Retinal pigment epithelial cell (primary cell): ENCODE measurements around the gene XPNPEP1.

ENCODE experiments used
- DNase-seq: peaks from one replicate; pipeline ENCODE4 v3.0.0-alpha.2; 2010; ENCODE audit warnings: low read depth
- H3K4me3 ChIP-seq: 2 replicates; pipeline ENCODE4 v1.5.1; 2011; ENCODE audit warnings: mild to moderate bottlenecking, low read length, control low read depth, moderate library complexity
- TF ChIP-seq, protein P1 (sequence below): conservative IDR thresholded peaks from 2 replicates; pipeline ENCODE4 v1.5.1; 2011; ENCODE audit warnings: low read depth, low read length, control low read depth, inconsistent platforms

Gene XPNPEP1

DNA sequence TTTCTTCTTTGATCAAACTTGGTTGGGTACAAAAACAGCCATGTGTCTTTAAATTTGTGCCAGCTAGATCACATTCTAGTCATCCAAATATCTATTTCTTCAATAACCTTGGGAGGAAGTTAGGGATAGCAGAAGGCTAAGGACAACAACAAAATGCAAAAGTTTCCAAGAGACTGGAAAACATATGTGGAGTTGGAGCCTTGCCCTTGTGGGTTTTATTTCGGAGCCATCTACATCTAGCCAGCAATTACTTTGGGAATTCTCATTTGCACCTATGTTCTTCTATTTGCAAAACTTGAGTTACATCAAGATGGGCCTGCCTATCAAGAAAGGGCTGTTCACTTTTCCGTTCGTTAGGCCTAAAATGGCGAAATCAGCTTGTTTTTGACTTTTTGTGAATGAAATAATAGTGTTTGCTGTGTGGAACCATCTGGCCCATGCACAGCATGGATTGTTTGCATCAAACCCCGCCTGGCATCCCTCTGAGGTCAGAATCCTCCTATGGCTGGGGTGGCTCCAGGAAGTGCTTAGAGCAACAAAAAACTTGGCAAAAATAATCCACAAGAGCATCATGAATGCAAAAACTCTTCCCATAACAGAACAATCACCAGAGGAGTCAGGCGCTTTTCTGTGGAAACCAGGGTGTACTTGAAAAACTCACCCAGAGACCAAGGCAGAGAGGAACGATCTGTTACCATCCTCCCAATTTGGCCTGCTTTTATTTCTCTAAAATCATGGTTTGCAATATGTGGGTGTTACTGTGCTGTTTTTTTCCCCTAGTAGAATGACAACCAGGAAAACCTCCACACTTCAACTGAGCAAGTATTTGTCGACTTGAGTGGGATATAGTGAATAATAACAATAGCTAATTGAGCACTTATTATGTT is 36.2 kb upstream of the XPNPEP1 start:
- TF ChIP-seq, protein P1, sequence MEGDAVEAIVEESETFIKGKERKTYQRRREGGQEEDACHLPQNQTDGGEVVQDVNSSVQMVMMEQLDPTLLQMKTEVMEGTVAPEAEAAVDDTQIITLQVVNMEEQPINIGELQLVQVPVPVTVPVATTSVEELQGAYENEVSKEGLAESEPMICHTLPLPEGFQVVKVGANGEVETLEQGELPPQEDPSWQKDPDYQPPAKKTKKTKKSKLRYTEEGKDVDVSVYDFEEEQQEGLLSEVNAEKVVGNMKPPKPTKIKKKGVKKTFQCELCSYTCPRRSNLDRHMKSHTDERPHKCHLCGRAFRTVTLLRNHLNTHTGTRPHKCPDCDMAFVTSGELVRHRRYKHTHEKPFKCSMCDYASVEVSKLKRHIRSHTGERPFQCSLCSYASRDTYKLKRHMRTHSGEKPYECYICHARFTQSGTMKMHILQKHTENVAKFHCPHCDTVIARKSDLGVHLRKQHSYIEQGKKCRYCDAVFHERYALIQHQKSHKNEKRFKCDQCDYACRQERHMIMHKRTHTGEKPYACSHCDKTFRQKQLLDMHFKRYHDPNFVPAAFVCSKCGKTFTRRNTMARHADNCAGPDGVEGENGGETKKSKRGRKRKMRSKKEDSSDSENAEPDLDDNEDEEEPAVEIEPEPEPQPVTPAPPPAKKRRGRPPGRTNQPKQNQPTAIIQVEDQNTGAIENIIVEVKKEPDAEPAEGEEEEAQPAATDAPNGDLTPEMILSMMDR, result no peak
- DNase-seq, result no peak
- no peak overlapping the region for H3K4me3 ChIP-seq

DNA sequence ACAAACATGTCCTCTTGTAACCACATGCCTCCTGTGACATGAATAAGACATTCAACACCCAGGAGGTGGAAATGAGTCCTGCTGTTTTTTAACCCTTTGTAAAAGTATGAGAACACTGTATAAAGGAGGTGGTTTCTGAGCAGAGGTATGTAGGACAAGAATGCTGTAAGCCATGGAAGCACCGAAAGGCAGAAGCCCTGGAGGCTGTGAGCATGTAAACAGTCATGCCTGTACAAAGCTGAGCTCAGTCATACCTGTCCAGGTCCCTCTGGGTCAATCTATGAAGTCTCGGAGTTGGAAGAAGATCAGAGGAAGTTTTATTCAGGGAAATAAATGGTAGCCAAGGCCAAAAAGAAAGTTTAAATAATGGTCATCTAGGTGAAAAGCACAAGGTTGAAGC is 34.7 kb upstream of the XPNPEP1 start:
- DNase-seq, result no peak
- H3K4me3 ChIP-seq, result no peak overlapping the region
- TF ChIP-seq, protein P1, result no peak

DNA sequence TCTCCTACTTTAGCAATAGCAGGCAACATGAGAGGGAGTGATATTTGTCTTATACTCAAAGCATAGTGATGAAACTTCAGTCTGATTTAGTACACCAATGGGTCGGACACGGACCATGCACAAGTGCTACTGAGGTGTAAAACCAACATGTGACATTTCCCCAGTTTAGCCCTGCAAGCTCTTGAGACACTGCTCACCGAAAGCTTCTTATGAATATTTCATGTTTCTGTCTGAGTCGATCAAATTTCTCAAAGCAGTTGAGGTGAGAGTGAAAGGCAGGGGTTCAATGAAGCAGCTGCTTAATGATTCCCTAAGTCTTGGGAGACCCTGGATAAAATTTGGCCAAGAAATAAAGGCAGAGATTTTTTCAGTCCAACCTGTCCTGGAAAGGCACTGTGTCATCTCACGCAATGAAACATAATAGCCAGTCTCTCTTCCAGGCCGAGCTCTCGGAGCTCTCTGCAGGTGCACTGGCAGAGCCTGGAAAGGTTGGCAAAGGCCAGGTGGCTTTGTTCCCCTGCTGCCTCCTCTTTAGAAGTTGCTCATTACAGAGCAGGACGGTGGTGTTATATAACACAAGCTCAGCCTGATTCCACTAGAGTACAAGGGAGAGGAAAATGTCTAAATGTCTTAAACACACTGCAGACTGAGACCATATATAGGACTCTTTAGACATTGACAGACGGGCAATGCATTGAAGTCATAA is 33.9 kb upstream of the XPNPEP1 start:
- TF ChIP-seq, protein P1, result no peak
- DNase-seq, result no peak
- H3K4me3 ChIP-seq, result no peak overlapping the region

DNA sequence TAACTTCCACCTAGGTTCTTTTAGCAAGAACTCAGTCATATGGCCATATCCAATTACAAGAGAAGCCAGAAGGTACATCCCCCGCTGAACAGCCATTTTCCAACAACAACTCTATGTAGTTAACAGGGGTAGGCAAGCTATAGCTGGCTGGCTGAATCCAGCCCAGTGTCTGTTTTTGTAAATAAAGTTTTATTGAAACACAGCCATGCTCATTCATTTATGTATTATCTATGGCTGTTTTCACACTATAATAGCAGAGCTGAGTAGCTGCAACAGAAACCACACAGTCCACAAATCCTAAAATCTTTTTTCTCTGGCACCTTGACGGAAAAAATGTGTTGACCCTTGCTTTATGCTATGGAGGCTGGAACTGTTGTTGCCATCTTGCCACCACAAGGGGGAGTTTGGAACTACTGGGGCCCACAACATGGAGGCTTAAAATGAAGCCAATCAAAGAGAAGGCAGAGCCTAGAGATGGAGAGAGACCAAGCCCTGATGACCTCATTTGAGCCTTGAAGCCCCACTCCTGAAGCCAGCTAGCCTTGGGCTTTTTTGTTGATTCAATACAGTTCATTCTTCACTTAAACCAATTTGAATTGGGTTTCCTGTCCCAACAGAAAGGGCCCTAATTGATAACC is 33.3 kb upstream of the XPNPEP1 start:
- no peak overlapping the region for H3K4me3 ChIP-seq
- TF ChIP-seq, protein P1, result peak; percentile 78
- no peak for DNase-seq

DNA sequence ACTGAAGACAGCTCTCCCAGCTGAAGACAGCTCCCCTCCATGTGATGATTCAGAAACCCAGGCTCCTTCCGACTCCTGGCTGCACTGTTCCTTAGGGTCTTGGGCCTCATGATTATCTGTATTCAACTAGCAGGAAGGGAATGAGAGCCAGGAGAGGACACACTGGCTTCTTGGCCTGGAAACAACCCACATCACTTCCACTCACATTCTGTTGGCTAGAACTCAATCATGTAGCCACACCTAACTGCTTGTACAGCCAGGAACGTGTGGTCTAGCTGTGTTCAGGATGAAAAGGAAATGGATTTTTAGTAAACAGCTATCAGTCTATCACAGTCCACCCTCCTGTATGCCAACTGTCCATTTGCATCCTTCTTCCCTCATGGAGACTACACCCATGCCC is 30.5 kb upstream of the XPNPEP1 start:
- TF ChIP-seq, protein P1, result no peak
- DNase-seq, result no peak
- no peak overlapping the region for H3K4me3 ChIP-seq

DNA sequence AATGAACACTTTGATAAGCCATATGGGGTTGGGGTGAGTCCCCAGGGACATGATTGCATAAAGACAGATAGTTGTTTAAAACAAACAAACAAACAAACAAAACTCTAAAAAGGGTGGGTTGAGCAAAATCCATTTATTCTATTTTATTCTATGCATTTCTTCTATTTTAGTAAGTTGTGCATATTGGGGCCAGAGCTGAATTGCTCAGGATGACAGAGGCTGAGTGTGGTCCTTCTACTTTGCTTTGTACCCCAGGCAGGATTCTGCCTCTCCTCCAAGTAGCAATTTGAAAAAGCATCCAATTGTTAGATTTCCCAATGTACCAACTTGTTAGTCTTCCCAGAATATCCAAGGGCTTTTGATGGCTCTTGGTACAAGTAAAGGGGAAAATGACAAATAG is 29.2 kb upstream of the XPNPEP1 start:
- no peak for DNase-seq
- TF ChIP-seq, protein P1, result no peak
- no peak overlapping the region for H3K4me3 ChIP-seq
